Measurements from ENCODE around the gene PTH2R. TPM values are rescaled to one million over a fixed set of nuclear protein-coding genes. Genes with fewer than 3 reads are reported as not detected.
"Not testable (repeated sequence)": the region's sequence is repeated elsewhere in the genome, so short reads cannot be mapped to it uniquely, and the experiment has no call there.

The PTH2R gene
- total RNA-seq (2014; rRNA removed), result not detected in 2 replicates
- not detected for polyA plus RNA-seq (2012)

- DNase-seq (ENCODE audit: low read depth), result no peak
Observed at GRCh38 chr2:208406474-208407451, at the start of gene PTH2R. TSS of gene PTH2R (plus strand) at chr2:208406792. CDS start at chr2:208407044, 252 bp downstream.

GRCh38 chr2:208356846-208357574 lies 49.6 kb upstream of the PTH2R start:
- peak; percentile 40 for DNase-seq (ENCODE audit: low read depth)

GRCh38 chr2:208358758-208359631 lies 47.6 kb upstream of the PTH2R start:
- no peak for DNase-seq (ENCODE audit: low read depth)

- no peak for DNase-seq (ENCODE audit: low read depth)
Observed at GRCh38 chr2:208359632-208359986, 47.0 kb upstream of the PTH2R start.

- DNase-seq (ENCODE audit: low read depth), result no peak
Observed at GRCh38 chr2:208360259-208361076, 46.1 kb upstream of the PTH2R start.

GRCh38 chr2:208361077-208361441 lies 45.5 kb upstream of the PTH2R start:
- DNase-seq (ENCODE audit: low read depth), result no peak

GRCh38 chr2:208363485-208363884 lies 43.1 kb upstream of the PTH2R start:
- DNase-seq (ENCODE audit: low read depth), result peak; percentile 88

- DNase-seq (ENCODE audit: low read depth), result no peak
Observed at GRCh38 chr2:208366215-208367127, 40.1 kb upstream of the PTH2R start.

- peak; percentile 18 for DNase-seq (ENCODE audit: low read depth)
Observed at GRCh38 chr2:208369091-208369490, 37.5 kb upstream of the PTH2R start.

GRCh38 chr2:208370881-208371633 lies 35.5 kb upstream of the PTH2R start:
- peak; percentile 23 for DNase-seq (ENCODE audit: low read depth)

- no peak for DNase-seq (ENCODE audit: low read depth)
Observed at GRCh38 chr2:208371634-208371935, 35.0 kb upstream of the PTH2R start.

GRCh38 chr2:208373460-208374089 lies 33.0 kb upstream of the PTH2R start:
- DNase-seq (ENCODE audit: low read depth), result peak; percentile 59

GRCh38 chr2:208375491-208376068 lies 31.0 kb upstream of the PTH2R start:
- DNase-seq (ENCODE audit: low read depth), result no peak

- not testable (repeated sequence) for DNase-seq (ENCODE audit: low read depth)
Observed at GRCh38 chr2:208377344-208377860, 29.2 kb upstream of the PTH2R start.

GRCh38 chr2:208379192-208379591 lies 27.4 kb upstream of the PTH2R start:
- DNase-seq (ENCODE audit: low read depth), result no peak

GRCh38 chr2:208384637-208385036 lies 22.0 kb upstream of the PTH2R start:
- no peak for DNase-seq (ENCODE audit: low read depth)

- DNase-seq (ENCODE audit: low read depth), result no peak
Observed at GRCh38 chr2:208386541-208386940, 20.1 kb upstream of the PTH2R start.

GRCh38 chr2:208389940-208390339 lies 16.7 kb upstream of the PTH2R start:
- no peak for DNase-seq (ENCODE audit: low read depth)

Data from LHCN-M2 (cell line).